GM13976 (cell line): ENCODE results near the gene SLC25A34.

Source experiments
- DNase-seq: peaks from one replicate; pipeline ENCODE4 v3.0.0; 2012; ENCODE audit warnings: low spot score
- CTCF ChIP-seq: IDR thresholded peaks from 2 replicates; pipeline ENCODE4 v1.5.1; 2012; ENCODE audit warnings: borderline replicate concordance, mild to moderate bottlenecking; ENCODE audit not compliant: insufficient read depth; ENCODE audit errors: extremely low read depth, missing control alignments, control extremely low read depth
- in situ Hi-C: fragments of 300-500 bp; cut with MboI; formaldehyde crosslinking; loops from one replicate; pipeline ENCODE4 v1.12.0; 2022; ENCODE audit warnings: low sequenced_read_pairs, mixed read lengths, inconsistent platforms; ENCODE audit not compliant: unreplicated experiment

Gene SLC25A34

GRCh38 chr1:15727424-15727823 lies 8.6 kb upstream of the SLC25A34 start:
- DNase-seq: no peak
- in situ Hi-C loops: loop anchor here (25.0 kb wide), 1 partner anchor 390 kb away; no protein-coding TSS in a partner anchor

GRCh38 chr1:15727866-15728534 lies 8.1 kb upstream of the SLC25A34 start:
- DNase-seq: no peak
- in situ Hi-C loops: loop anchor here (25.0 kb wide), 1 partner anchor 391 kb away; no protein-coding TSS in a partner anchor
- no peak for TF ChIP-seq CTCF

More at GRCh38 chr1:15727424-15727823, 8.6 kb upstream of the SLC25A34 start:
- TF ChIP-seq CTCF: no peak

GRCh38 chr1:15728937-15729657 lies 7.0 kb upstream of the SLC25A34 start:
- TF ChIP-seq CTCF: no peak
- no peak for DNase-seq
- in situ Hi-C loops: loop anchor here (25.0 kb wide), 1 partner anchor 392 kb away; no protein-coding TSS in a partner anchor

GRCh38 chr1:15730423-15730822 lies 5.6 kb upstream of the SLC25A34 start:
- in situ Hi-C loops: loop anchor here (25.0 kb wide), 1 partner anchor 393 kb away; no protein-coding TSS in a partner anchor

GRCh38 chr1:15730936-15731335 lies 5.1 kb upstream of the SLC25A34 start:
- TF ChIP-seq CTCF: no peak
- in situ Hi-C loops: loop anchor here (25.0 kb wide), 1 partner anchor 394 kb away; no protein-coding TSS in a partner anchor
- no peak for DNase-seq

More at GRCh38 chr1:15730423-15730822, 5.6 kb upstream of the SLC25A34 start:
- TF ChIP-seq CTCF: no peak
- DNase-seq: no peak

- TF ChIP-seq CTCF: no peak
- in situ Hi-C loops: loop anchor here (25.0 kb wide), 1 partner anchor 395 kb away; no protein-coding TSS in a partner anchor
- DNase-seq: no peak
Observed at GRCh38 chr1:15731735-15732685, 4.0 kb upstream of the SLC25A34 start.
